ENCODE measurements around the gene RCAN1. TPM values are rescaled to one million over a fixed set of nuclear protein-coding genes. Genes with fewer than 3 reads are reported as not detected.

RCAN1 gene
- total RNA-seq, result 91.5 and 308 TPM in 2 replicates

- TF ChIP-seq CTCF (IDR thresholded peaks at IDR 0.05; ENCODE audit: insufficient read depth, low read depth, low read length), result no peak
- H3K4me3 ChIP-seq (ENCODE audit: low read depth, low read length), result peak within 1 kb of the TSS; percentile 69
- DNase-seq (ENCODE audit: low read depth), result peak; percentile 93
Measured at GRCh38 chr21:34614628-34615486, at the start of gene RCAN1. TSS of gene RCAN1 (minus strand) at chr21:34615113. CDS start at chr21:34615011, 102 bp downstream.

- no peak for TF ChIP-seq CTCF (IDR thresholded peaks at IDR 0.05; ENCODE audit: insufficient read depth, low read depth, low read length)
- no peak overlapping the region for H3K4me3 ChIP-seq (ENCODE audit: low read depth, low read length)
- DNase-seq (ENCODE audit: low read depth), result no peak
Measured at GRCh38 chr21:34661848-34662247, 46.9 kb upstream of the RCAN1 start.

- no peak for DNase-seq (ENCODE audit: low read depth)
- no peak for TF ChIP-seq CTCF (IDR thresholded peaks at IDR 0.05; ENCODE audit: insufficient read depth, low read depth, low read length)
- no peak overlapping the region for H3K4me3 ChIP-seq (ENCODE audit: low read depth, low read length)
Measured at GRCh38 chr21:34653522-34653921, 38.6 kb upstream of the RCAN1 start.

- H3K4me3 ChIP-seq (ENCODE audit: low read depth, low read length), result no peak overlapping the region
- DNase-seq (ENCODE audit: low read depth), result no peak
- no peak for TF ChIP-seq CTCF (IDR thresholded peaks at IDR 0.05; ENCODE audit: insufficient read depth, low read depth, low read length)
Measured at GRCh38 chr21:34651642-34652041, 36.7 kb upstream of the RCAN1 start.

- DNase-seq (ENCODE audit: low read depth), result no peak
- no peak overlapping the region for H3K4me3 ChIP-seq (ENCODE audit: low read depth, low read length)
- no peak for TF ChIP-seq CTCF (IDR thresholded peaks at IDR 0.05; ENCODE audit: insufficient read depth, low read depth, low read length)
Measured at GRCh38 chr21:34650861-34651431, 36.0 kb upstream of the RCAN1 start.

- no peak for DNase-seq (ENCODE audit: low read depth)
- no peak overlapping the region for H3K4me3 ChIP-seq (ENCODE audit: low read depth, low read length)
- TF ChIP-seq CTCF (IDR thresholded peaks at IDR 0.05; ENCODE audit: insufficient read depth, low read depth, low read length), result no peak
Measured at GRCh38 chr21:34649400-34649799, 34.5 kb upstream of the RCAN1 start.

All from fibroblast of villous mesenchyme (primary cell).